Tibial artery (tissue), 4 donors: ENCODE results near the gene KCNRG.

Source experiments
- DNase-seq, 2 donors: peaks; one replicate each; pipeline ENCODE4 v3.0.0-alpha.2; 2019
- H3K27ac ChIP-seq, 2 donors: fragments of 200-600 bp; sonication (generic) in 1 of 2; 1 replicate in 1 of 2; 2 replicates in 1 of 2; pipeline ENCODE4 v1.5.1; 2018 to 2019; ENCODE audit warnings: mild to moderate bottlenecking in 1 of 2
- H3K27me3 ChIP-seq, 2 donors: fragments of 200-600 bp; sonication (generic) in 1 of 2; one replicate each; pipeline versions ENCODE4 v1.5.1 to v1.6.0; 2016 to 2019
- H3K36me3 ChIP-seq, 3 donors: fragments of 200-600 bp; sonication (generic) in 2 of 3; one replicate each; pipeline ENCODE4 v1.5.1; 2016 to 2019; ENCODE audit warnings: mild to moderate bottlenecking in 2 of 3
- H3K4me1 ChIP-seq, 4 donors: fragments of 200-600 bp; sonication (generic) in 2 of 4; 1 replicate in 3 of 4; 2 replicates in 1 of 4; pipeline ENCODE4 v1.5.1; 2016 to 2019
- H3K4me3 ChIP-seq, 2 donors: fragments of 200-600 bp; sonication (generic) in 1 of 2; 1 replicate in 1 of 2; 2 replicates in 1 of 2; pipeline ENCODE4 v1.5.1; 2018 to 2019; ENCODE audit warnings: mild to moderate bottlenecking in 2 of 2
- H3K9me3 ChIP-seq, 3 donors: fragments of 200-600 bp; sonication (generic) in 1 of 3; one replicate each; pipeline ENCODE4 v1.5.1; 2016 to 2019
- CTCF ChIP-seq, 2 experiments: fragments of 200-600 bp in 1 of 2; fragments of 450-650 bp in 1 of 2; IDR thresholded peaks; one replicate each; pipeline ENCODE4 v1.5.1; 2017 to 2019; ENCODE audit warnings: antibody characterized with exemption in 2 of 2, mild to moderate bottlenecking in 1 of 2, moderate library complexity in 1 of 2
- intact Hi-C: fragments of 100-400 bp; cut with DNase I; formaldehyde crosslinking; loops from one replicate; pipeline ENCODE4 v1.15.0; 2023; ENCODE audit warnings: low total_unique reads

The KCNRG gene

DNA sequence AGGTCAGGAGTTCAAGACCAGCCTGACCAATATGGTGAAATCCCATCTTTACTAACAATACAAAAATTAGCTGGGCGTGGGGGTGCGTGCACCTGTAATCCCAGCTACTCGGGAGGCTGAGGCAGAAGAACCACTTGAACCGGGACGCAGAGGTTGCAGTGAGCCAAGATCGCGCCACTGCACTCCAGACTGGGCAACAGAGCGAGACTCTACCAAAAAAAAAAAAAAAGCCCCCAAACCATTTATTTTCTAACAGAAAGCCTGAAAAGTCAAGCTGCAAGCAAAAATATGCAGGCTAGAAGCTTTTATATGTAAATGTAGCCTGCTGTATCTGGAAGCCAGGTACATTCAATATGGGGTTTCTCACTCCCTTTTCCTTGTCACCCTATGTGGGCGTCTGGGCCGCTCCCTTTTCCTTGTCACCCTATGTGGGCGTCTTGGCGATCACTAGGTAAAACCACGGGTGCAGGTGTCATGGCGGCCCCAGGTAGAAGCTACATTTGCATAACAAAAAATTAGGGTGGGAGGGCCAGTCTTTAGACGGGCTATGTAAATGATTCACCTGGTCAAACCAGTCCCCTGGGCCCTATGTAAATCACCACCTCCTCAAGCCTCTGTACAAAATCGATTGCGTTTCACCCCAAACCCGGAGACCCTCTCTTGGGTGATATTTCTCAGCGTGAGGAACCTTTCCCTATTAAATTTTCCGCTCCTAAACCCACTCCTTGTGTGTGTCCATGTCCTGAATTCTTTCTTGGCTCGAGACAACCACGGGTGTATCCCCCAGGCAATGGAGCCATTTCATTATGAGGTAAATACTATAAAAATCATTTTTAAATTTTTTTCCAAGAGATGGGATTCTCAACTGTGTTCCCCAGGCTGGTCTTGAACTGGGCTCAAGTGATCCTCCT lies 16.3 kb upstream of the KCNRG start:
- Histone ChIP-seq H3K9me3 (no peaks in the 10 kb centered on the region), H3K36me3 (peaks cover 0 to 12% (median 5%) of the 10 kb centered on the region in 3 donors), H3K27ac (peak overlapping the region; percentile 97 to 100), H3K4me3 (peak overlapping the region; percentile 70 to 91), H3K27me3 (no peaks in the 10 kb centered on the region), H3K4me1 (peaks cover 5 to 71% (median 39%) of the 10 kb centered on the region in 4 donors)
- no peak for DNase-seq
- TF ChIP-seq CTCF (IDR thresholded peaks at IDR 0.05): no peak
- intact Hi-C loops: loop anchor here (5.0 kb wide), 3 partner anchors 62 to 913 kb away; partner anchors contain the start of gene SPRYD7

- H3K36me3 ChIP-seq: peaks cover 0 to 12% (median 5%) of the 10 kb centered on the region in 3 donors
- no peak for DNase-seq
- TF ChIP-seq CTCF (IDR thresholded peaks at IDR 0.05): no peak
- no peaks in the 10 kb centered on the region for H3K27me3 ChIP-seq
- H3K9me3 ChIP-seq: no peaks in the 10 kb centered on the region
- H3K4me3 ChIP-seq: no peak overlapping the region
- H3K4me1 ChIP-seq: peaks cover 5 to 73% (median 38%) of the 10 kb centered on the region in 4 donors
- intact Hi-C loops: no loop called here
- peak overlapping the region; percentile 36 to 57 for H3K27ac ChIP-seq
Observed at GRCh38 chr13:50001287-50001686, 14.0 kb upstream of the KCNRG start.

- Histone ChIP-seq H3K27ac (no peak overlapping the region), H3K36me3 (peaks cover 5 to 36% (median 15%) of the 10 kb centered on the region in 3 donors), H3K4me1 (peaks cover 0 to 42% (median 9%) of the 10 kb centered on the region in 4 donors), H3K27me3 (no peaks in the 10 kb centered on the region), H3K4me3 (no peak overlapping the region), H3K9me3 (no peaks in the 10 kb centered on the region)
- intact Hi-C loops: no loop called here
- DNase-seq: no peak
- no peak for TF ChIP-seq CTCF (IDR thresholded peaks at IDR 0.05)
Observed at GRCh38 chr13:50006426-50007135, 8.7 kb upstream of the KCNRG start.

GRCh38 chr13:50011461-50011860 lies 3.8 kb upstream of the KCNRG start:
- no peak for DNase-seq
- H3K27me3 ChIP-seq: no peaks in the 10 kb centered on the region
- intact Hi-C loops: no loop called here
- H3K4me1 ChIP-seq: peaks cover 0 to 30% (median 8%) of the 10 kb centered on the region in 4 donors
- H3K27ac ChIP-seq: no peak overlapping the region
- TF ChIP-seq CTCF (IDR thresholded peaks at IDR 0.05): no peak
- no peaks in the 10 kb centered on the region for H3K9me3 ChIP-seq
- no peak overlapping the region for H3K4me3 ChIP-seq
- H3K36me3 ChIP-seq: peaks cover 21 to 51% (median 22%) of the 10 kb centered on the region in 3 donors

DNA sequence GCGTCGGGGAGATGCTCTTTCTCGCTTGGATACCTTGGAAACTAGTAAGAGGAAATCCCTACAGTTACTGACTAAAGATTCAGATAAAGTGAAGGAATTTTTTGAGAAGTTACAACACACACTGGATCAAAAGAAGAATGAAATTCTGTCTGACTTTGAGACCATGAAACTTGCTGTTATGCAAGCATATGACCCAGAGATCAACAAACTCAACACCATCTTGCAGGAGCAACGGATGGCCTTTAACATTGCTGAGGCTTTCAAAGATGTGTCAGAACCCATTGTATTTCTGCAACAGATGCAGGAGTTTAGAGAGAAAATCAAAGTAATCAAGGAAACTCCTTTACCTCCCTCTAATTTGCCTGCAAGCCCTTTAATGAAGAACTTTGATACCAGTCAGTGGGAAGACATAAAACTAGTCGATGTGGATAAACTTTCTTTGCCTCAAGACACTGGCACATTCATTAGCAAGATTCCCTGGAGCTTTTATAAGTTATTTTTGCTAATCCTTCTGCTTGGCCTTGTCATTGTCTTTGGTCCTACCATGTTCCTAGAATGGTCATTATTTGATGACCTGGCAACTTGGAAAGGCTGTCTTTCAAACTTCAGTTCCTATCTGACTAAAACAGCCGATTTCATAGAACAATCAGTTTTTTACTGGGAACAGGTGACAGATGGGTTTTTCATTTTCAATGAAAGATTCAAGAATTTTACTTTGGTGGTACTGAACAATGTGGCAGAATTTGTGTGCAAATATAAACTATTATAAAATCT lies 2.7 kb upstream of the KCNRG start:
- intact Hi-C loops: no loop called here
- Histone ChIP-seq H3K4me3 (no peak overlapping the region), H3K4me1 (peaks cover 0 to 36% (median 14%) of the 10 kb centered on the region in 4 donors), H3K27ac (no peak overlapping the region), H3K27me3 (no peaks in the 10 kb centered on the region), H3K9me3 (no peaks in the 10 kb centered on the region), H3K36me3 (peaks cover 21 to 46% (median 22%) of the 10 kb centered on the region in 3 donors)
- no peak for DNase-seq
- no peak for TF ChIP-seq CTCF (IDR thresholded peaks at IDR 0.05)
